ENCODE results near the gene ZNF565.

DNA sequence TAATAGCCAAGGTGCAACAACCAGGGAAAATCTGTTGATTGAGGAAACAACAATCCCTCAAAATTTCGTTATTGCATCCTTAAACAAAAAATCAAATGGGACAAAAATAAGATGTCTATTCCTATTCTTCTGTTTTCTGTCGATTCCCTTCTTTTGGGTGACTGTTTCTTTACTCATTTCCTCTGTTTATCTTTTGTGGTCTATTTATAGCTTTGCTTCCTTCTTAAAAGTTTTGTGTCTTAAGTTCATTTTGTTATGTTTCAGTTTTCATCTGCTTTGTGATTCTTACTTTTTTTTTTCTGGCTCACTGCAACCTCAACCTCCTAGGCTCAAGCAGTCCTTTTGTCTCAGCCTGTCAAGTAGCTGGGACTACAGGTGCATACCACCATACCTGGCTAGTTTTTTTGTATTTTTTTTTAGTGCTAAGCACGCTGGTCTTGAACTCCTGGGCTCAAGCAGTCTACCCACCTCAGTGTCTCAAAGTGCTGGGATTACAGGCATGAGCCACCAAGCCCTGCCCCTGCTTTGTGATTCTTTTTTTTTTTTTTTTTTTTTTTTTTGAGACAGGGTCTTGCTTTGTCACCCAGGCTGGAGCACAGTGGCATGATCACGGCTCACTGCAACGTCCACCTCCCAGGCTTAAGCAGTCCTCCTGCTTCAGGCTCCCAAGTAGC is 10.9 kb upstream of the ZNF565 start:
- TF ChIP-seq EZH2 (IDR thresholded peaks at IDR 0.05; ENCODE audit: insufficient read depth, poor library complexity, severe bottlenecking) (no peak), EZH2phosphoT487 (IDR thresholded peaks at IDR 0.05; ENCODE audit: insufficient read depth, low read depth) (no peak)

Measured in GM23248 (cell line).